ENCODE measurements around the gene IFNA1.

The IFNA1 gene

GRCh38 chr9:21404146-21404545 is 36.1 kb upstream of the IFNA1 start:
- no peak for TF ChIP-seq CTCF (IDR thresholded peaks at IDR 0.05; ENCODE audit: low read depth, low read length)
- H3K4me3 ChIP-seq (ENCODE audit: low read depth, low read length) = no peak overlapping the region

GRCh38 chr9:21408817-21409216 is 31.4 kb upstream of the IFNA1 start, which contains the start of gene IFNA8:
TSS of gene IFNA8 (plus strand) at chr9:21409117. CDS start at chr9:21409177, 60 bp downstream.
- TF ChIP-seq CTCF (IDR thresholded peaks at IDR 0.05; ENCODE audit: low read depth, low read length) = no peak
- no peak within 1 kb of the TSS for H3K4me3 ChIP-seq (ENCODE audit: low read depth, low read length)

GRCh38 chr9:21412107-21412506 is 28.1 kb upstream of the IFNA1 start:
- TF ChIP-seq CTCF (IDR thresholded peaks at IDR 0.05; ENCODE audit: low read depth, low read length) = no peak
- H3K4me3 ChIP-seq (ENCODE audit: low read depth, low read length) = no peak overlapping the region

- H3K4me3 ChIP-seq (ENCODE audit: low read depth, low read length) = no peak overlapping the region
- TF ChIP-seq CTCF (IDR thresholded peaks at IDR 0.05; ENCODE audit: low read depth, low read length) = no peak
Observed at GRCh38 chr9:21413151-21413550, 27.1 kb upstream of the IFNA1 start.

DNA sequence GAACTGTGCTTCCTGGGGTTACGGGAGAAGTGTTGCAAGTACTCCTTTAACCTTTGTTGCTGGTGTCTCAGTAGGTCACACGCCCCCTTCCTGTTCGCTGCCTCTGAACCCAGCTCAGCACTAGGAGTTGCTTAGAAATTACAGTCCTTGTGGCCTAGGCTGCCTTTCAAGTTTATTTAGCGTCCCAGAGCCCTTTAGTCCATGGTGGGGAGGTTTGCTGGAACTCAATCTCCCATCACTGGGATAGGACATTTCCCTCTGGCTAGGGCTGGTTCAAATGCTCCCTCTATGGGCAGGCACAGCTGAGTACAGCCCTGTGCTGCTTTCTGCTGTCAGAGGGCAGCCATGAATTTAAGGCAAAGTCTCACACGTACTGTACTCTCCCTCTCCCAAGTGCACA is 26.6 kb upstream of the IFNA1 start:
- H3K4me3 ChIP-seq (ENCODE audit: low read depth, low read length) = no peak overlapping the region
- peak; percentile 34 for TF ChIP-seq CTCF (IDR thresholded peaks at IDR 0.05; ENCODE audit: low read depth, low read length)

DNA sequence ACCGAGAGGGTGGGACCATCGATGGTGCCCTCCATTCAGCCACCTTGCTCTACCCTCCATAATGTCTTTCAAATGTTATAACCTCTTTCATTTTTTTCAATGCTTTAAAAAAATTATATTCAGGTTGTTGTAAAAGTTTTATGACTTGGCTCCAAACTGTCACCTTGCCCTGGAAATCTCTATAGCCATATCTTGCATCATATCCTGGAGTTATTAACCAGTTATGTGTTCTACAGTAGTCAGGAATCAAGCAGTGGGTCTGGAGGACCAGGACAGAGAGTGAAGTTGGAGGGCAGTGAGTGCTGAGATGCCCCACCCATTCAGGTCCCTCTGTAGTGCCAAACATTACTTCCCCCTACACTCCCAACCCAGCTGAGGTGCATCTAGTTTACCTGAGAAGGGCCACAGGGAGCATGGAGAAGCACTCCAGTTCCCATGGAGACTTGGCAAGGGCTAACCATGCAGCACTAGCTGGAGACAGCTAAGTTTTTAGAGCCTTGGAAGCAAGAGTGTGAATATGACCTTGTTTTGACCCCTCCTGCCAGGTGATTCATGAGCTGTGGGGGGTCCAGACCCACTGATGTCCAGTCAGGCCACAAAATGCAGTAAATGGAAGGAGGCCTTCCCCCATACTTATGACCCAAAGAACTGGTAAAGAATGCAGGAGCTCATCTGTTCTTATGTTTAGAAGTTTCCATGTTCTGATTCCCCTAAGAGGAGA is 25.9 kb upstream of the IFNA1 start:
- TF ChIP-seq CTCF (IDR thresholded peaks at IDR 0.05; ENCODE audit: low read depth, low read length) = no peak
- no peak overlapping the region for H3K4me3 ChIP-seq (ENCODE audit: low read depth, low read length)

- no peak for TF ChIP-seq CTCF (IDR thresholded peaks at IDR 0.05; ENCODE audit: low read depth, low read length)
- no peak overlapping the region for H3K4me3 ChIP-seq (ENCODE audit: low read depth, low read length)
Observed at GRCh38 chr9:21415493-21416267, 24.6 kb upstream of the IFNA1 start.
